ENCODE measurements around the gene GNG7. TPM values are rescaled to one million over a fixed set of nuclear protein-coding genes. Genes with fewer than 3 reads are reported as not detected.

The GNG7 gene
- total and polyA plus RNA-seq, 10 of the 15 experiments (the other 5 are each of a cell fraction or from before 2014, with no cell fraction given): 1.9 to 13.6 (median 6.5) TPM

GRCh38 chr19:2478756-2479555 is 223.5 kb downstream of the GNG7 start (continued):
- no peak for TF ChIP-seq PBX3 (IDR thresholded peaks at IDR 0.05; ENCODE audit: insufficient replicate concordance, low read depth, low read length)
- TF ChIP-seq MTA3 (IDR thresholded peaks at IDR 0.05; ENCODE audit: borderline replicate concordance, low read length): peak; percentile 93; the same call in 1 of the 2 replicates
- TF ChIP-seq TBL1XR1 (IDR thresholded peaks at IDR 0.05; ENCODE audit: low read depth, low read length): peak; percentile 93
- TF ChIP-seq, protein P1, sequence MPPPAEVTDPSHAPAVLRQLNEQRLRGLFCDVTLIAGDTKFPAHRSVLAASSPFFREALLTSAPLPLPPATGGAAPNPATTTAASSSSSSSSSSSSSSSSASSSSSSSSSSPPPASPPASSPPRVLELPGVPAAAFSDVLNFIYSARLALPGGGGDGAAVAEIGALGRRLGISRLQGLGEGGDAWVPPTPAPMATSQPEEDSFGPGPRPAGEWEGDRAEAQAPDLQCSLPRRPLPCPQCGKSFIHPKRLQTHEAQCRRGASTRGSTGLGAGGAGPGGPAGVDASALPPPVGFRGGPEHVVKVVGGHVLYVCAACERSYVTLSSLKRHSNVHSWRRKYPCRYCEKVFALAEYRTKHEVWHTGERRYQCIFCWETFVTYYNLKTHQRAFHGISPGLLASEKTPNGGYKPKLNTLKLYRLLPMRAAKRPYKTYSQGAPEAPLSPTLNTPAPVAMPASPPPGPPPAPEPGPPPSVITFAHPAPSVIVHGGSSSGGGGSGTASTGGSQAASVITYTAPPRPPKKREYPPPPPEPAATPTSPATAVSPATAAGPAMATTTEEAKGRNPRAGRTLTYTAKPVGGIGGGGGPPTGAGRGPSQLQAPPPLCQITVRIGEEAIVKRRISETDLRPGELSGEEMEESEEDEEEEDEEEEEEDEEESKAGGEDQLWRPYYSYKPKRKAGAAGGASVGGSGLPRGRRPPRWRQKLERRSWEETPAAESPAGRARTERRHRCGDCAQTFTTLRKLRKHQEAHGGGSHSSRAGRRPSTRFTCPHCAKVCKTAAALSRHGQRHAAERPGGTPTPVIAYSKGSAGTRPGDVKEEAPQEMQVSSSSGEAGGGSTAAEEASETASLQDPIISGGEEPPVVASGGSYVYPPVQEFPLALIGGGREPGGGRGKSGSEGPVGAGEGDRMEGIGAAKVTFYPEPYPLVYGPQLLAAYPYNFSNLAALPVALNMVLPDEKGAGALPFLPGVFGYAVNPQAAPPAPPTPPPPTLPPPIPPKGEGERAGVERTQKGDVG (CRISPR knock-in tag; IDR thresholded peaks at IDR 0.05): no peak; the same call in 1 of the 2 replicates
- no peak; the same call in 1 of the 2 replicates for TF ChIP-seq CHD2 (IDR thresholded peaks at IDR 0.05; ENCODE audit: borderline replicate concordance, low read depth, low read length)
- TF ChIP-seq RBBP5 (conservative IDR thresholded peaks at IDR 0.05): no peak
- peak; percentile 56; the same call in 1 of the 2 replicates for TF ChIP-seq TARDBP (IDR thresholded peaks at IDR 0.05; ENCODE audit: borderline replicate concordance)
- no peak; the same call in 1 of the 2 replicates for TF ChIP-seq TCF7 (IDR thresholded peaks at IDR 0.05; ENCODE audit: borderline replicate concordance)
- TF ChIP-seq CBFB (IDR thresholded peaks at IDR 0.05; ENCODE audit: low read depth): no peak; the same call in none of the 2 replicates
- TF ChIP-seq MYB (IDR thresholded peaks at IDR 0.05; ENCODE audit: borderline replicate concordance, low read depth, low read length): 0 out of 2 replicates have a peak, but pooled peaks have one; percentile 33
- TF ChIP-seq KDM1A (IDR thresholded peaks at IDR 0.05; ENCODE audit: borderline replicate concordance): no peak
- TF ChIP-seq WRNIP1 (IDR thresholded peaks at IDR 0.05; ENCODE audit: borderline replicate concordance, low read depth, low read length): no peak
- TF ChIP-seq RCOR1 (conservative IDR thresholded peaks at IDR 0.05; ENCODE audit: low read depth, low read length): no peak
- TF ChIP-seq CREB1 (IDR thresholded peaks at IDR 0.05; ENCODE audit: low read depth): peak; percentile 28; the same call in 1 of the 2 replicates
- TF ChIP-seq IKZF1 (conservative IDR thresholded peaks at IDR 0.05): peak; percentile 94
- TF ChIP-seq ZNF217 (IDR thresholded peaks at IDR 0.05): peak; percentile 53; the same call in 1 of the 2 replicates
- no peak for TF ChIP-seq E2F8 (IDR thresholded peaks at IDR 0.05; ENCODE audit: low read depth, partially characterized antibody)
- no peak for TF ChIP-seq ZNF384 (IDR thresholded peaks at IDR 0.05; ENCODE audit: borderline replicate concordance, low read depth, low read length)
- peak; percentile 93 for TF ChIP-seq NR2F1 (conservative IDR thresholded peaks at IDR 0.05)
- TF ChIP-seq EGR1 (IDR thresholded peaks at IDR 0.05; ENCODE audit: borderline replicate concordance in 1 of 2, low read depth in 2 of 2, low read length in 2 of 2): peak in 1 of 2 experiments; percentile 74; a peak in 2 of 3 replicates
- peak; percentile 63; the same call in 1 of the 2 replicates for TF ChIP-seq PAX5 (IDR thresholded peaks at IDR 0.05; ENCODE audit: borderline replicate concordance, low read depth, low read length)
- no peak for TF ChIP-seq YBX1 (IDR thresholded peaks at IDR 0.05)
- peak; percentile 72 for TF ChIP-seq MTA2 (IDR thresholded peaks at IDR 0.05; ENCODE audit: low read depth)

Data from GM12878 (cell line).